ENCODE data around the gene PROM2. TPM values are rescaled to one million over a fixed set of nuclear protein-coding genes. Genes with fewer than 3 reads are reported as not detected.

Gene PROM2
- total and polyA plus RNA-seq, 2 experiments from 2014 or later: 2.1 to 2.2 TPM

- ATAC-seq: no peak
- Mint-ChIP-seq H3K36me3 (ENCODE audit: low read depth) (no peaks in the 10 kb centered on the region), H3K4me3 (no peak overlapping the region), H3K4me1 (peaks cover 10% of the 10 kb centered on the region), H3K27ac (no peak overlapping the region), H3K27me3 (ENCODE audit: insufficient read depth, low read depth, poor library complexity) (peaks cover 23% of the 10 kb centered on the region), H3K9me3 (no peaks in the 10 kb centered on the region)
- Histone ChIP-seq H4K20me1 (replicated peaks; ENCODE audit: insufficient read depth) (no peaks in the 10 kb centered on the region), H2AFZ (no peak overlapping the region), H3F3A (replicated peaks; ENCODE audit: low read depth) (no peaks in the 10 kb centered on the region), H3K27ac (ENCODE audit: low read depth) (no peak overlapping the region), H3K4me3 (no peak overlapping the region), H3K4me1 (ENCODE audit: insufficient read depth) (no peaks in the 10 kb centered on the region), H3K79me2 (replicated peaks; ENCODE audit: insufficient read depth) (no peaks in the 10 kb centered on the region), H3K36me3 (ENCODE audit: insufficient read depth) (no peaks in the 10 kb centered on the region), H3K9me2 (ENCODE audit: insufficient read depth) (no peaks in the 10 kb centered on the region), H3K27me3 (ENCODE audit: insufficient read depth) (no peaks in the 10 kb centered on the region), H3K4me2 (no peak overlapping the region)
- TF ChIP-seq EZH2phosphoT487 (IDR thresholded peaks at IDR 0.05; ENCODE audit: unreplicated experiment) (no peak), ZNF331 (CRISPR knock-in tag; IDR thresholded peaks at IDR 0.05; ENCODE audit: low read depth) (no peak), ZNF462 (CRISPR knock-in tag; IDR thresholded peaks at IDR 0.05) (no peak), EZH2 (IDR thresholded peaks at IDR 0.05; ENCODE audit: low read depth, unreplicated experiment) (no peak), STAT1 (IDR thresholded peaks at IDR 0.05; ENCODE audit: unreplicated experiment) (no peak), POLR2AphosphoS5 (IDR thresholded peaks at IDR 0.05; ENCODE audit: low read depth) (no peak), JUNB (IDR thresholded peaks at IDR 0.05; ENCODE audit: unreplicated experiment) (no peak), ZNF114 (CRISPR knock-in tag; IDR thresholded peaks at IDR 0.05) (no peak), NANOG (IDR thresholded peaks at IDR 0.05; ENCODE audit: borderline replicate concordance) (no peak), CTCF (conservative IDR thresholded peaks at IDR 0.05; ENCODE audit: low read depth in 2 of 2) (no peak), REST (IDR thresholded peaks at IDR 0.05; ENCODE audit: unreplicated experiment) (no peak), CREB1 (CRISPR knock-in tag; IDR thresholded peaks at IDR 0.05; ENCODE audit: low read depth) (no peak)
- DNase-seq (ENCODE audit: low spot score): no peak
Observed at GRCh38 chr2:95310651-95311050, 36.4 kb downstream of the PROM2 start.

Data from GM23338 (cell line).